IMR-90 (cell line): Measurements from ENCODE around the gene KCTD10. TPM values are rescaled to one million over a fixed set of nuclear protein-coding genes. Genes with fewer than 3 reads are reported as not detected.

Source experiments
- ATAC-seq: fragments of 200-7000 bp; cut with Tn5 transposase; 2 replicates; pipeline ENCODE4 v1.9.1; 2020; ENCODE audit warnings: low read depth, mild to moderate bottlenecking, moderate library complexity
- BruUV-seq: library from RNA; stranded (reverse); fragments of 400-500 nt; replicated peaks from 2 replicates; lab custom pipeline; 2021; lab: Mats Ljungman, UMichigan
- CTCF ChIA-PET: fragments of 300-600 bp; formaldehyde crosslinking; extraction: SDS; loops from one replicate; lab custom pipeline; 2021; ENCODE audit warnings: antibody characterized with exemption; lab: Yijun Ruan, JAX
- POLR2A ChIA-PET: fragments of 300-600 bp; sonication (Branson Sonifier 250); formaldehyde crosslinking; loops from one replicate; lab custom pipeline; 2022; ENCODE audit warnings: antibody characterized with exemption; ENCODE audit not compliant: unreplicated experiment; lab: Charles Lee
- DNase-seq: peaks from one replicate; pipeline ENCODE4 v3.0.0; 2013
- H2AFZ ChIP-seq: replicated peaks from 2 replicates; pipeline ENCODE3; 2013; ENCODE audit warnings: low read length, mild to moderate bottlenecking; ENCODE audit not compliant: poor library complexity
- H2AK5ac ChIP-seq: 2 replicates; pipeline ENCODE4 v1.6.1; 2013; ENCODE audit warnings: low read depth, low read length, inconsistent platforms
- H2AK9ac ChIP-seq: replicated peaks from 2 replicates; pipeline ENCODE3; 2013; ENCODE audit warnings: mild to moderate bottlenecking, low read depth, low read length, moderate library complexity; ENCODE audit not compliant: poor library complexity
- H2BK120ac ChIP-seq: 2 replicates; pipeline ENCODE4 v1.6.1; 2013; ENCODE audit warnings: low read depth, low read length, inconsistent platforms
- H2BK15ac ChIP-seq: 3 replicates; pipeline ENCODE4 v1.6.1; 2013; ENCODE audit warnings: low read depth, low read length, inconsistent platforms
- H2BK20ac ChIP-seq: 2 replicates; pipeline ENCODE4 v1.6.1; 2013; ENCODE audit warnings: low read depth, mild to moderate bottlenecking, inconsistent platforms, low read length, moderate library complexity
- H2BK5ac ChIP-seq: 2 replicates; pipeline ENCODE4 v1.6.1; 2013; ENCODE audit warnings: mild to moderate bottlenecking, low read depth, low read length, inconsistent platforms; ENCODE audit not compliant: poor library complexity, severe bottlenecking
- H3K14ac ChIP-seq: replicated peaks from 2 replicates; pipeline ENCODE4 v1.6.1; 2013; ENCODE audit warnings: low read depth, low read length, inconsistent platforms
- H3K18ac ChIP-seq: 2 replicates; pipeline ENCODE4 v1.6.1; 2013; ENCODE audit warnings: low read depth, low read length, control low read depth
- H3K23ac ChIP-seq: 2 replicates; pipeline ENCODE4 v1.6.1; 2013; ENCODE audit warnings: low read depth, low read length, inconsistent platforms
- H3K27ac ChIP-seq: 2 replicates; pipeline ENCODE4 v1.5.1; 2013; ENCODE audit warnings: mild to moderate bottlenecking, control low read depth, low read length; ENCODE audit not compliant: insufficient read depth
- H3K27me3 ChIP-seq: 2 replicates; pipeline ENCODE4 v1.6.1; 2013; ENCODE audit warnings: low read length; ENCODE audit not compliant: control insufficient read depth, insufficient read depth
- H3K36me3 ChIP-seq: 2 replicates; pipeline ENCODE4 v1.6.1; 2013; ENCODE audit warnings: low read length, mixed read lengths; ENCODE audit not compliant: control insufficient read depth, insufficient read depth
- H3K4ac ChIP-seq: 2 replicates; pipeline ENCODE4 v1.6.1; 2013; ENCODE audit warnings: low read depth, low read length, inconsistent platforms
- H3K4me1 ChIP-seq: 2 replicates; pipeline ENCODE4 v1.6.1; 2013; ENCODE audit warnings: low read length, mixed read lengths; ENCODE audit not compliant: control insufficient read depth, insufficient read depth
- H3K4me2 ChIP-seq: 2 replicates; pipeline ENCODE4 v1.6.1; 2013; ENCODE audit warnings: low read depth, mild to moderate bottlenecking, control low read depth, low read length, moderate library complexity
- H3K4me3 ChIP-seq: 2 replicates; pipeline ENCODE4 v1.5.1; 2013; ENCODE audit warnings: low read depth, mild to moderate bottlenecking, control low read depth, low read length, moderate library complexity; ENCODE audit not compliant: insufficient read depth
- H3K56ac ChIP-seq: 2 replicates; pipeline ENCODE4 v1.6.1; 2013; ENCODE audit warnings: low read length, inconsistent platforms; ENCODE audit not compliant: insufficient read depth; ENCODE audit errors: extremely low read depth
- H3K79me1 ChIP-seq, 2 experiments: 2 replicates each; pipeline ENCODE4 v1.6.1; 2013; ENCODE audit warnings: low read length in 2 of 2, inconsistent platforms in 1 of 2, low read depth in 1 of 2
- H3K9ac ChIP-seq: 2 replicates; pipeline ENCODE4 v1.6.1; 2013; ENCODE audit warnings: low read depth, low read length, control low read depth
- H3K9me1 ChIP-seq: 2 replicates; pipeline ENCODE4 v1.6.1; 2013; ENCODE audit warnings: low read length, inconsistent platforms; ENCODE audit not compliant: insufficient read depth
- H3K9me3 ChIP-seq: 2 replicates; pipeline ENCODE4 v1.6.1; 2013; ENCODE audit warnings: low read length; ENCODE audit not compliant: control insufficient read depth, insufficient read depth
- H4K20me1 ChIP-seq: 2 replicates; pipeline ENCODE4 v1.6.1; 2013; ENCODE audit warnings: low read length, inconsistent platforms; ENCODE audit not compliant: insufficient read depth
- H4K5ac ChIP-seq: 2 replicates; pipeline ENCODE4 v1.6.1; 2013; ENCODE audit warnings: mild to moderate bottlenecking, low read depth, low read length, control low read depth
- H4K8ac ChIP-seq, 2 experiments: 2 replicates each; pipeline ENCODE4 v1.6.1; 2013; ENCODE audit warnings: low read depth in 2 of 2, low read length in 2 of 2, control low read depth in 1 of 2, inconsistent platforms in 1 of 2
- H4K91ac ChIP-seq: 2 replicates; pipeline ENCODE4 v1.6.1; 2013; ENCODE audit warnings: low read depth, low read length, inconsistent platforms; ENCODE audit not compliant: insufficient read depth
- CEBPB ChIP-seq: IDR thresholded peaks from 2 replicates; pipeline ENCODE4 v1.6.1; 2012; ENCODE audit warnings: low read depth, low read length, improper control_type of control experiment
- CHD1 ChIP-seq: IDR thresholded peaks from 2 replicates; pipeline ENCODE4 v1.6.1; 2012; ENCODE audit warnings: low read depth, low read length, improper control_type of control experiment
- RCOR1 ChIP-seq: IDR thresholded peaks from 2 replicates; pipeline ENCODE4 v1.6.1; 2012; ENCODE audit warnings: mild to moderate bottlenecking, low read length, improper control_type of control experiment; ENCODE audit not compliant: insufficient replicate concordance
- RFX5 ChIP-seq: IDR thresholded peaks from 2 replicates; pipeline ENCODE4 v1.8.0; 2012; ENCODE audit warnings: low read depth, mild to moderate bottlenecking, low read length, moderate library complexity
- dilution Hi-C: fragments of 300-500 bp; cut with HindIII; formaldehyde crosslinking; loops from one replicate; pipeline ENCODE4 v1.14.3; 2018; ENCODE audit warnings: low sequenced_read_pairs; ENCODE audit not compliant: unreplicated experiment
- in situ Hi-C: fragments of 300-500 bp; cut with MboI; formaldehyde crosslinking; loops from 3 replicates; pipeline ENCODE4 v1.14.3; 2019; ENCODE audit warnings: low sequenced_read_pairs, inconsistent platforms, mixed read lengths
- intact Hi-C: fragments of 100-400 bp; cut with micrococcal nuclease; formaldehyde crosslinking; loops from 2 replicates; pipeline ENCODE4 v1.10.0; 2022
- polyA plus RNA-seq, 3 experiments: library from polyadenylated mRNA; depleted of rRNA; stranded (reverse); fragments of >200 nt; gene quantifications; 2 replicates each; pipeline ENCODE4 v1.2.3, GENCODE V29; 2012; ENCODE audit warnings: low replicate concordance in 1 of 3
- total RNA-seq: library from RNA; depleted of rRNA; stranded (reverse); fragments of >200 nt; gene quantifications from 2 replicates; pipeline ENCODE4 v1.2.3, GENCODE V29; 2012

The KCTD10 gene
- total and polyA plus RNA-seq, 2 of the 4 experiments (the other 2 are of a cell fraction): 72.1 to 88.4 TPM

GRCh38 chr12:109493090-109493489 is 16.0 kb upstream of the KCTD10 start:
- no peak for ATAC-seq
- no peak overlapping the region for H3K23ac ChIP-seq
- DNase-seq: no peak
- TF ChIP-seq CHD1: no peak
- no peak for TF ChIP-seq CEBPB
- TF ChIP-seq RFX5: no peak
- TF ChIP-seq RCOR1: no peak
- no peak overlapping the region for H2AK9ac ChIP-seq
- no peak overlapping the region for H3K18ac ChIP-seq
- no peaks in the 10 kb centered on the region for H3K27me3 ChIP-seq
- ChIA-PET POLR2A (no interaction called here), CTCF (interaction anchor here (1.3 kb wide), 1 partner anchor 60 kb away, joined by 3 read pairs; no protein-coding TSS in a partner anchor)
- H3K79me1 ChIP-seq: peaks cover 0 to 2% of the 10 kb centered on the region in 2 experiments; a peak in 1 of 4 replicates
- H2BK15ac ChIP-seq: no peak overlapping the region
- H3K36me3 ChIP-seq: peaks cover 48% of the 10 kb centered on the region
- H4K8ac ChIP-seq: no peak overlapping the region
- dilution Hi-C loops (no loop called here), intact Hi-C loops (no loop called here), in situ Hi-C loops (no loop called here)
- no TSS peak for BruUV-seq
- no peak overlapping the region for H3K9ac ChIP-seq
- H3K14ac ChIP-seq: no peak overlapping the region
- H3K9me3 ChIP-seq: no peaks in the 10 kb centered on the region
- H3K27ac ChIP-seq: no peak overlapping the region
- no peak overlapping the region for H2BK120ac ChIP-seq
- no peak overlapping the region for H2AFZ ChIP-seq
- H3K4ac ChIP-seq: no peak overlapping the region
- no peak overlapping the region for H2BK5ac ChIP-seq
- H4K5ac ChIP-seq: no peak overlapping the region
- no peaks in the 10 kb centered on the region for H3K9me1 ChIP-seq
- no peak overlapping the region for H3K56ac ChIP-seq
- H2BK20ac ChIP-seq: no peak overlapping the region
- no peaks in the 10 kb centered on the region for H4K20me1 ChIP-seq
- no peak overlapping the region for H3K4me2 ChIP-seq
- no peak overlapping the region for H4K91ac ChIP-seq
- H2AK5ac ChIP-seq: no peak overlapping the region
- H3K4me1 ChIP-seq: peaks cover 2% of the 10 kb centered on the region; the same call in 1 of the 2 replicates
- H3K4me3 ChIP-seq: no peak overlapping the region
